Measurements from ENCODE around the gene KBTBD12. TPM values are rescaled to one million over a fixed set of nuclear protein-coding genes. Genes with fewer than 3 reads are reported as not detected.
"Not testable (repeated sequence)": the region's sequence is repeated elsewhere in the genome, so short reads cannot be mapped to it uniquely, and the experiment has no call there.

Gene KBTBD12
- not detected in 2 replicates for total RNA-seq

DNA sequence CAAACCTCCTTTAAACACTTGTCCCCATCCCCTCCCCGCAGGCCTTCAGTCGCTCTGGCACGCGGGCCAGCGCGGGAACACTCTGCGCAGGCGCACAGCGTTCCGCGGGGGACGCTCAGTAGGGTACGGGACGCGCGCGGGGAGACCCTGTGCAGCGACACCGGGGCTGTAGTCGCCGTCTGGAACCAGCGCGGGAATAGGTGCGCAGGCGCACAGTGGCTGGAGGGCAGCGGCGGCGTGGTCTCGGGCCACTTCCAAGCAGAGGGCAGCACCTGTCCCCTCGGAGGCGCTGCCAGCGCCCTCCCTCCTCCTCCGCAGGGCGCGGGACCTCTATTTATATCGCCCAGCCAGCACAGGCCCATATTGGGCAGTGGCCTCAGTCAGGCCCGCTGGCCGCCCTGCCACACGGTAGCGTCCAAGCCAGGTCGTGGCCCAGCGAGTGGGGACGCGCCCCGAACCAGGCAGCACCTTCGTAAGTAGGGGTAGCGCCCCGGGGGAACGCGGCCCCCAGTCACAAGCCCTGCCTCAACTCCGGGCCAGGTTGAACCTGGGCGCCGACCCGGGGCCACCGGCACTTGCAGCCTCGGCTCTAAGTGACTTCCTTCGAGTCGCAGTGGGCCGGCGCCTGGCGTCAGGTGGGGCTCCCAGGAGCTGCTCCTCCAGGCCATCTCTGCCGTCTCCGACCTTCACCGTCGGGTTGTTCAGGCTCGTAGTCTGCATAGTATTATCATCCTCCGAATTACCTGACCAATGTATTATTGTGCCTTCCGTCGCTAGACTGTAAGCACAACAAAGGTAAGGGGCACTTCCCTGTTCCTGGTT is at the start of gene KBTBD12:
Gene KBTBD12, plus strand, starts transcription at position 118 of the 822 bp plus-strand sequence. CDS start 7,830 bp downstream, outside the sequence.
- no peak for DNase-seq (ENCODE audit: low read depth in 2 of 2)

DNA sequence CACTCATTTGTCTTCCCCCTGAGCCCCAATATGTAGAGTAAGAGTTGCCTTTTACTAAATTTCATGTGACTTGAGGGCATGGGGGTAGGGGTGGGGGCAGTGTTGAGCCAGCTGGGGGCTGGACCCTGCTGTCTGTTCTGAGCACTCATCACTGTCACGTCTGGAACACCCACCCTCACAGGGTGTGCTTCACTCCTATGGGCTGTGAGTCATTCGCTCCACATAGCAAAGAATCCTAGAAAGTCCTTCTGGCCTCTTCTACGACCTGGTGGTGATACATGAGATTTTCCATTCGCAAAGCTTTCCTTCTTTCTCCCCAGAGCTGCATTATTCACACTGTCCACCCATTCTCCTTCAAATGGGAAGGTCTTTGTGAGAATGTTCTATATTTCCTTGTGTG is 49.1 kb upstream of the KBTBD12 start:
- no peak for DNase-seq (ENCODE audit: low read depth in 2 of 2)

- DNase-seq (ENCODE audit: low read depth in 2 of 2): no peak
These were observed 47.6 kb upstream of the KBTBD12 start for GRCh38 chr3:127867412-127867811.

DNA sequence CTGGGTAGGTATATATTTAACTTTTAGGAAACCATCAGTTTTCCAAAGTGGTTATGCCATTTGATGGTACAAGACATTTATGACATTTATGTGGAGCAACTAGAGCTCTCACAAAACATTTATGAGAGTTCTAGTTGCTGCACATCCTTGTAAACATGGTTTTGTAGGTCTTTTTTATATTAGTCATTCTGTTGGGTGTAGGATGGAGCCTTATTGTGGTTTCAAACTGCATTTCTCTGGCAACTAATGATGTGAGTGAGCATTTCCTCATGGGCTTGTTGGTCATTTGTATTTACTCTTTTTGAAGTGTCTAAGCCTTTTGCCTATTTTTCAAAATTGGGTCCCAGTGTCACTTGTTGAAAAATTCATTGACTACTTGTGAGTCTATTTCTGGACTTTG is 47.0 kb upstream of the KBTBD12 start:
- no peak for DNase-seq (ENCODE audit: low read depth in 2 of 2)

GRCh38 chr3:127870156-127870555 is 44.9 kb upstream of the KBTBD12 start:
- no peak for DNase-seq (ENCODE audit: low read depth in 2 of 2)

DNA sequence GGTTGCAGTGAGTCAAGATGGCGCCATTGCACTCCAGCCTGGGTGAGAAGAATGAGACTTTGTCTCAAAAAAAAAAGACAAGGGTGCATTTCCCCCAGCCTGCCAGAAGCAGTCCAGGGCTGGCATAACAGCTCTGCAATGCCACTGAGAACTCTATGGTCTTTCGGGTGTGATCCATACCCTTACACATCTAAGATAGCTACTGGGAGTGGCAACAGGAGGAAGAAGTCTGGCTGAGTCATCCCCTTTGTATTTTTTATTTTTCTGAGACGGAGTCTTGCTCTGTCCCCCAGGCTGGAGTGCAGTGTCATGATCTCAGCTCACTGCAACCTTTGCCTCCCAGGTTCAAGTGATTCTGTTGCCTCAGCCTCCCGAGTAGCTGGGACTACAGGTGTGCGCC is 40.9 kb upstream of the KBTBD12 start:
- not testable (repeated sequence) for DNase-seq (ENCODE audit: low read depth in 2 of 2)

DNA sequence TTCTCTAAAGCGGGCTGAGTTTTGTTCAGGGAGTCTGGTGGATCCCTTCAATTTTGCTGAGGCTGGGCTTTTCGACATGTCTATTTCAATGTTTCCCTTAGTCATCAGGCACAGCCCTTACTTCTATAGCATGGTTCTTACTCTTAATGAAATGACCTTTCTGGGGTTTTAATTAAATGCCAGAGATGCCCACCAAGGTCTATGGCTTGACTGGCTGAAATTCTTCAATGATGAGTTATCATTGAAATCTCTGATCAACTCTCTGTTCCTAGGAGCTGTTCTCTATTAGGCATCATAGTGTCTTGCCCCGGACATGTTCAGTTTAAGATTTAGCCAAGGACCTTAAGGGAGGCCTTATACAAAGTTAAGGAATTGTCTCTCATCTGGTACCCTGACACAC is 33.4 kb upstream of the KBTBD12 start:
- no peak for DNase-seq (ENCODE audit: low read depth in 2 of 2)

DNA sequence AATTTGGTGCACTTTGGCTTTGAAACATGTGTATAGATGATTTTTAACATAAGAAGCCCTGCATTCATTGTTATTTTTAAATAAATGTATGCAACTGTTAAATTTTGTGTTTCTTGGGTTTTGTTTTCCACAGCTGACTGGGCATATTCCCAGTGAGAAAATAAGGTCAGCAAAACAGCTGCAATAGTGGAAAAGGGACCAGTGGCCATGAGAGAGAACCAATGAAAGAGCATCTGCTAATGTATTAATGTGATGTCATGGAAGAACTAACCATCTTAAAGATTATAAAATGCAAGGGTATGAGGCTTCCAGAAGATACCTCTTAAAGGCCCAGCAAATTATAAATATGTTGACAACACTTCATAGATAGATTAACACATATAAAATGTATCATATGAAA is 31.0 kb upstream of the KBTBD12 start:
- no peak for DNase-seq (ENCODE audit: low read depth in 2 of 2)

DNA sequence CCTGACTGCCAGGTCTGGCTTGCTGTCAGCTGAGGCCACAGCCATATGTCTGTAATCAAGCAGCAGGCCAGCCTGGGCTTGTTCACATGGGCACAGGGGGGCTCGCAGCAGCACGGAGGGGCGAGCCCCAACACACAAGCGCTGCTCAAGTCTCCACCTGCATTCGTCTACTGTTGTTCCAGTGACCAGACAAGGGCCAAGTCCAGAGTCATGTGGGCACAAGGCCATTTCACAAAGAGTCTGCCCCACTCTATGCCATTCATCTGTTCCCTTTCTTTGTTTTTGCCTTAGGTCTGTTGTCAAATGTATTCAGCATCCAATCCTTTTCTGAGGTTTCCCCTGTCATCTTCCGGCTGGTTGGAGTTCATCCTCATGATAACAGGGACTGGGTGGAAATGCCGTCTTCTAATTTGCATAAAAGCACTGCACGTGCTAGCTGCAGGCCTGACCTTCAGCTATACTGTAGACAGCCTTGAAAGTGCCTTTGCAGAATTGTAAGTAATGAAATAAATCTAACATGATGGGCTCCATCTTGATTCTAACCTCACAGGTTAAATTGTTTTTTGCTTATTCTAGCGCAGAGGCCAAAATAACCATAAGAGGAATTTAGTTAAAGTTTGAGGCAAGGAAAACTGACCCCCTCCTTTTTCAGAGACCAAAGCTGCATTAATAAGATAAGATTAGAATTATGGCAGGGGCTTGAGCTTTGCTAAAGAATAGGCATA is 28.6 kb upstream of the KBTBD12 start:
- DNase-seq (ENCODE audit: low read depth in 2 of 2): no peak

GRCh38 chr3:127886956-127887231 is 28.1 kb upstream of the KBTBD12 start:
- DNase-seq (ENCODE audit: low read depth in 2 of 2): no peak

DNA sequence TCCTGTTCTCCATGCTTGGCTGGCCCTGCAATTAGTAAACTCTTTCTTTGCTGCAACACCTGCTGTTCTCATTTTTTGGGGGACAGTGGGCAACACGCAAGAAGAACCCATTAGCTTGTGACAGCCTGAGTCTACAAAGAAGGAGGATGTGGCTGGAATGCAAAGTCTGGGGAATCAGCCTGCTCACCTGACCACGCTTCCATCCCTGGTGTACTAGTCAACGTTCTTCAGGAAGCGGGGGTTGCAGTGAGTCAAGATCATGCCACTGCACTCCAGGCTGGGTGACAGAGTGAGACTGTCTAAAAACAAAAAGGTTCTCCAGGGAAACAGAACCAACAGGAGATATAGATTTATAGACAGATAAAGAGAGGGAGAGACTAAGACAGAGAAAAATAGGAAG is 27.7 kb upstream of the KBTBD12 start:
- DNase-seq (ENCODE audit: low read depth in 2 of 2): no peak

GRCh38 chr3:127888156-127888555 is 26.9 kb upstream of the KBTBD12 start:
- no peak for DNase-seq (ENCODE audit: low read depth in 2 of 2)

GRCh38 chr3:127888564-127889107 is 26.4 kb upstream of the KBTBD12 start:
- DNase-seq (ENCODE audit: low read depth in 2 of 2): no peak

GRCh38 chr3:127889461-127889863 is 25.6 kb upstream of the KBTBD12 start:
- no peak for DNase-seq (ENCODE audit: low read depth in 2 of 2)

- DNase-seq (ENCODE audit: low read depth in 2 of 2): no peak
These were observed 24.9 kb upstream of the KBTBD12 start for GRCh38 chr3:127889976-127890650.

GRCh38 chr3:127890651-127891290 is 24.3 kb upstream of the KBTBD12 start:
- DNase-seq (ENCODE audit: low read depth in 2 of 2): peak in 1 of 2 donors; percentile 39

DNA sequence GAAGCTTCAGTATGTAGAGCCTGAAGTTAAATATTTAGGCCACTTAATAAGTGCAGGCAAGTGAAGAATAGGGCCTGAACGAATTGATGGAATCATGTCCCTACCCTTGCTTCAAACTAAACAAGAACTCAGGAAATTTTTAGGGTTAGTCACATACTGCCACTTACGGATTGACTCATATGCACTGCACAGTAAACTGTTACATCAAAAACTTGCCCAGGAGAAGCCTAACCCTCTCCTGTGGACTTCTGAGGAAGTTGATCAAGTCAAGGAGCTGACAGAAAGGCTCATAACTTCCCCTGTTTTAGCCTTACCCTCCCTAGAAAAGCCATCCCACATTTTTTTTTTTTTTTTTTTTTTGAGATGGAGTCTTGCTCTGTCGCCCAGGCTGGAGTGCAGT is 20.6 kb upstream of the KBTBD12 start:
- no peak for DNase-seq (ENCODE audit: low read depth in 2 of 2)

DNA sequence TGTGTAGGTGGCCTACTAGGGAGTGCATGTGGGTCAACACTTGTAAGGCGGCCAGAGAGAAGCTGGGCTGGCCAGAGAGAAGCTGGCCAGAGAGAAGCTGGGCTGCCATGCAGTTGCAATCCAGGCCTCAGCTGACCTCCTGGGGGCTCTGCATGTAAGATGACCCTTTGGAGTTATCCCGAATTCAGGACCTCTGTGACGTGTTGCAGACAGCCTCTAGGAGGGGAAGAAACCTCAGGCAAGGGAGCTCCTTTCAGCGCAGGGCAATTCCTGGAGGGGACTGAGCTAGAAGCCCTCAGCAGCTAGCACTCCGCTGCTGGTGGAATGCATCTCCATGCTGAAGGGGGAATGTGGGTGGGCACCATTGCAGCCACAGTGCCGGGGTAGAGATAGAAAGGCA is 15.8 kb upstream of the KBTBD12 start:
- DNase-seq (ENCODE audit: low read depth in 2 of 2): no peak

DNA sequence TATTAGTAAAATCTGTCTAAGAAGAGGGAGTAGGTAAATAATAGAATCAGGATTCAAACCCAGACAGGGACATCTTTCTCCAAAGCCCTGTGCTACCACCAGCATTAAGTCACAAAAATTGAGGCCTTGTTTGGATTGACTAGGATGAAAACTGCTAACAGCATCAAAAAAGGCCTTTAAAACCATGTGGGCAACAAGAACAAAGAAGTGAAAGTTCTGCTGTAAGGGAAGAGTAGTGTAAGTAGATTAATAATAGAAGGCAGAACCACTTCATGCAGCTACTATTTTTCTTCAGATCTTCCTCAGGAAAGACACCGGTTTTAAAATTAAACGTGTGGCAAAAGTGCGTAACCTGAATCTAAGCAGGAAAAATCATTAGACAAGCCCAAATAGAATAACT is 15.3 kb upstream of the KBTBD12 start:
- no peak for DNase-seq (ENCODE audit: low read depth in 2 of 2)

DNA sequence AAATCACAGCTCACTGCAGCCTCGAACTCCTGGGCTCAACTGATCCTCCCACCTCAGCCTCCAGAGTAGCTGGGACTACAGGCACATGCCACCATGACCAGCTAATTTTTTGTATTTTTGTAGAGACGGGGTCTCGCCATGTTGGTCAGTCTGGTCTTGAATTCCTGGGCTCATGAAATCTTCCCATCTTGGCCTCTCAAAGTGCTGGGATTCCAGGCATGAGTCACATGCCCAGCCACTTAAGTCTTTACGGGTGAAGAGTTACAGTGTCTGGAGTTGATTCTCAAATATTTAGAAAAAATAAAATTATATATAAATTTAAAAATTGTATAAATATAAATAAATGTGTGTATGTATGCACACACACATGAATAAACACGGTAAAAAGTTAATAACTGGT is 14.5 kb upstream of the KBTBD12 start:
- no peak for DNase-seq (ENCODE audit: low read depth in 2 of 2)

DNA sequence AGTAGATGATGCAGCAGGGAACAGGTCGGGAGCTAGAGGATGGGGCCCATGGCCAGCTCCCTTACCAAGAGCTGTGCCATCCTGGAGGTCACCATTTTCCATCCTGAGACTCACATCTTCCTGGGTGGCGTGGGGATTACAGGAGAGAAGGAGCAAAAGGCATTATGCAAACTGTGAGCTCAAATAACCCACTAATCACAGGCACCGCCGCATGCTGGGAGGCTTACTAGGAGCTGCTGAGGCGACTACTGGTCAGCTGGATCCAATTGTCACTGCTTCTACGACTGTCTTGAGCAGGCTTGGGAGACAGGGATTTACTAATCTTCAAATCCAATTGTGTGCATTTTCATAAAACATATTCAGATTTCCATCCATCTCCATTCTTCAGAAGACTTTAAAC is 12.5 kb upstream of the KBTBD12 start:
- no peak for DNase-seq (ENCODE audit: low read depth in 2 of 2)

Data from dermis microvascular lymphatic vessel endothelial cell (primary cell).